Neural cell (in vitro differentiated cells): ENCODE data around the gene RUBCN. TPM values are rescaled to one million over a fixed set of nuclear protein-coding genes. Genes with fewer than 3 reads are reported as not detected.

Source experiments
- H2AFZ ChIP-seq: fragments of 200-600, 300-800 bp; sonication (generic), shearing (Covaris generic); 2 replicates; pipeline ENCODE4 v1.6.0; 2014; ENCODE audit warnings: low read depth, mild to moderate bottlenecking, antibody characterized with exemption, low read length, moderate library complexity
- H3F3A ChIP-seq: fragments of 200-600 bp; shearing (Covaris generic); 2 replicates; pipeline ENCODE4 v1.6.1; 2016; ENCODE audit warnings: mild to moderate bottlenecking, moderate library complexity, mixed read lengths, antibody characterized with exemption, low read length; ENCODE audit not compliant: insufficient read depth, poor library complexity, severe bottlenecking
- H3K27ac ChIP-seq: fragments of 200-600, 300-800 bp; sonication (generic), shearing (Covaris generic); 2 replicates; pipeline ENCODE4 v1.5.1; 2014; ENCODE audit warnings: mild to moderate bottlenecking, low read length, moderate library complexity
- H3K27me3 ChIP-seq: fragments of 300-800, 200-600 bp; sonication (generic), shearing (Covaris generic); 2 replicates; pipeline ENCODE4 v1.6.0; 2014; ENCODE audit warnings: mild to moderate bottlenecking, low read depth, low read length, moderate library complexity; ENCODE audit not compliant: insufficient read depth
- H3K36me3 ChIP-seq: fragments of 300-800, 200-600 bp; sonication (generic), shearing (Covaris generic); 2 replicates; pipeline ENCODE4 v1.5.1; 2014; ENCODE audit warnings: mild to moderate bottlenecking, antibody characterized with exemption, low read length, moderate library complexity; ENCODE audit not compliant: insufficient read depth
- H3K4me2 ChIP-seq: fragments of 300-800, 200-600 bp; sonication (generic), shearing (Covaris generic); 2 replicates; pipeline ENCODE4 v1.6.0; 2014; ENCODE audit warnings: mild to moderate bottlenecking, low read length
- H3K4me3 ChIP-seq: fragments of 300-800, 200-600 bp; sonication (generic), shearing (Covaris generic); 2 replicates; pipeline ENCODE4 v1.5.1; 2014; ENCODE audit warnings: mild to moderate bottlenecking, low read length, moderate library complexity
- H3K79me2 ChIP-seq: fragments of 200-600 bp; shearing (Covaris generic); replicated peaks from 2 replicates; pipeline ENCODE4 v1.6.0; 2014; ENCODE audit warnings: mild to moderate bottlenecking, low read length, moderate library complexity; ENCODE audit not compliant: insufficient read depth
- H3K9ac ChIP-seq: fragments of 300-800, 200-600 bp; sonication (generic), shearing (Covaris generic); 2 replicates; pipeline ENCODE4 v1.6.1; 2016; ENCODE audit warnings: mild to moderate bottlenecking, low read length, mixed read lengths
- H3K9me2 ChIP-seq: fragments of 200-600 bp; shearing (Covaris generic); 2 replicates; pipeline ENCODE4 v1.6.1; 2016; ENCODE audit warnings: mild to moderate bottlenecking, low read length, mixed read lengths; ENCODE audit not compliant: insufficient read depth
- H3K9me3 ChIP-seq: fragments of 200-600, 300-800 bp; sonication (generic), shearing (Covaris generic); 2 replicates; pipeline ENCODE4 v1.6.1; 2016; ENCODE audit warnings: mild to moderate bottlenecking, mixed run types, low read length, moderate library complexity, mixed read lengths
- H4K20me1 ChIP-seq: fragments of 200-600 bp; shearing (Covaris generic); 2 replicates; pipeline ENCODE4 v1.6.1; 2016; ENCODE audit warnings: mild to moderate bottlenecking, mixed run types; ENCODE audit not compliant: insufficient read depth
- CTCF ChIP-seq: fragments of 450-650 bp; IDR thresholded peaks from 2 replicates; pipeline ENCODE4 v1.5.1; 2014; ENCODE audit warnings: antibody characterized with exemption, mild to moderate bottlenecking, moderate library complexity; ENCODE audit not compliant: poor library complexity, severe bottlenecking
- EP300 ChIP-seq: fragments of 450-650 bp; conservative IDR thresholded peaks from 2 replicates; pipeline ENCODE4 v1.6.1; 2014; ENCODE audit warnings: antibody characterized with exemption, mild to moderate bottlenecking, moderate library complexity; ENCODE audit not compliant: poor library complexity, severe bottlenecking
- EZH2 ChIP-seq: fragments of 200-600, 300-800 bp; shearing (Covaris generic), sonication (generic); IDR thresholded peaks from 2 replicates; pipeline ENCODE4 v1.6.1; 2014; ENCODE audit warnings: antibody characterized with exemption, low read length, borderline replicate concordance, mild to moderate bottlenecking; ENCODE audit not compliant: insufficient read depth, poor library complexity, severe bottlenecking
- MXI1 ChIP-seq: fragments of 450-650 bp; conservative IDR thresholded peaks from 2 replicates; pipeline ENCODE4 v1.6.1; 2014; ENCODE audit warnings: antibody characterized with exemption, mild to moderate bottlenecking; ENCODE audit not compliant: poor library complexity, severe bottlenecking
- POLR2AphosphoS5 ChIP-seq: IDR thresholded peaks from 2 replicates; pipeline ENCODE4 v1.6.1; 2012
- RAD21 ChIP-seq: fragments of 450-650 bp; conservative IDR thresholded peaks from 2 replicates; pipeline ENCODE4 v1.6.1; 2014; ENCODE audit warnings: antibody characterized with exemption, mild to moderate bottlenecking, moderate library complexity
- TAF1 ChIP-seq: IDR thresholded peaks from 2 replicates; pipeline ENCODE4 v1.6.1; 2012; ENCODE audit warnings: low read depth
- polyA plus RNA-seq: library from polyadenylated mRNA; depleted of rRNA; stranded (reverse); fragments of >200 nt; gene quantifications from 2 replicates; pipeline ENCODE4 v1.2.3, GENCODE V29; 2014
- TF ChIP-seq, protein P1 (sequence below): IDR thresholded peaks from 2 replicates; pipeline ENCODE4 v1.6.1; 2012; ENCODE audit warnings: borderline replicate concordance

RUBCN gene
- polyA plus RNA-seq, 1 donor from 2014 or later, result 16.1 TPM

DNA sequence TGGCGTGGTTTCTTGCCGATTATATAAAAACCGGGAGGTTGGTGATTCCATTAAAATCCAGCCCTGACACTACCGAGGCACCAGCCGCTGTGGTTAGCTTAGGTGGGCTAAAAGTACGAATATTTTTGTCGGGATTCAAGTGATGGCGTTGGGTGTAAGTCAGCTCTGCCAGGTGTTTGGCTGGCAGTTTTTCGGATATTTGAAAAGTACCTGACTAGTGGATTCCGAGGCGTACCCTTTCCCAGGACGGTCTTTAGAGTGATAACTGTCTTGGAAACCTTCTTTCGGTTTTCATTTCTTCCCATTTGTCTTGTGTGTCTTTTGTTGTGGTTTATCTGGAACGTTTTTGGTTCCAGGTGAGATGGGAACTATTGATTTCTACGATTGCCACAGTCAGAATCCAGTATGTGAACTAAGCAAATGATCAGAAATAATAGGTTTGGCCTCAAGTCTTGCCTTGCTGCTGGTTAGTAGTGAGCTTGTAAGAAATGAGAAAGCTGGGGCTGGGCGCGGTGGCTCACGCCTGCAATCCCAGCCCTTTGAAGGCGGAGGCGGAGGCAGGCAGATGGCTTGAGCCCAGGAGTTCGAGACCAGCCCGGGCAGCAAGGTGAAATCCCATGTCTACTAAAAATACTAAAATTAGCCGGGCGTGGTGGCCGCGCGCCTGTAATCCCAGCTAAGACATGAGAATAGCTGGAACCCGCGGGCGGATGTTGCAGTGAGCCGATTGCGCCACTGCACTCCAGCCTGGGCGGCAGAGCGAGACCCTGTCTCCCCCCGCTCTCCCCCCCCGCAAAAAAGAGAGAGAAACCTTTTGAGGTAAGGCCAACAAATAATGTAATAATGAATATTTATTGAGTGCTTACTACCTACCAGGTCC, 14.4 kb upstream of the RUBCN start:
- TF ChIP-seq, protein P1, sequence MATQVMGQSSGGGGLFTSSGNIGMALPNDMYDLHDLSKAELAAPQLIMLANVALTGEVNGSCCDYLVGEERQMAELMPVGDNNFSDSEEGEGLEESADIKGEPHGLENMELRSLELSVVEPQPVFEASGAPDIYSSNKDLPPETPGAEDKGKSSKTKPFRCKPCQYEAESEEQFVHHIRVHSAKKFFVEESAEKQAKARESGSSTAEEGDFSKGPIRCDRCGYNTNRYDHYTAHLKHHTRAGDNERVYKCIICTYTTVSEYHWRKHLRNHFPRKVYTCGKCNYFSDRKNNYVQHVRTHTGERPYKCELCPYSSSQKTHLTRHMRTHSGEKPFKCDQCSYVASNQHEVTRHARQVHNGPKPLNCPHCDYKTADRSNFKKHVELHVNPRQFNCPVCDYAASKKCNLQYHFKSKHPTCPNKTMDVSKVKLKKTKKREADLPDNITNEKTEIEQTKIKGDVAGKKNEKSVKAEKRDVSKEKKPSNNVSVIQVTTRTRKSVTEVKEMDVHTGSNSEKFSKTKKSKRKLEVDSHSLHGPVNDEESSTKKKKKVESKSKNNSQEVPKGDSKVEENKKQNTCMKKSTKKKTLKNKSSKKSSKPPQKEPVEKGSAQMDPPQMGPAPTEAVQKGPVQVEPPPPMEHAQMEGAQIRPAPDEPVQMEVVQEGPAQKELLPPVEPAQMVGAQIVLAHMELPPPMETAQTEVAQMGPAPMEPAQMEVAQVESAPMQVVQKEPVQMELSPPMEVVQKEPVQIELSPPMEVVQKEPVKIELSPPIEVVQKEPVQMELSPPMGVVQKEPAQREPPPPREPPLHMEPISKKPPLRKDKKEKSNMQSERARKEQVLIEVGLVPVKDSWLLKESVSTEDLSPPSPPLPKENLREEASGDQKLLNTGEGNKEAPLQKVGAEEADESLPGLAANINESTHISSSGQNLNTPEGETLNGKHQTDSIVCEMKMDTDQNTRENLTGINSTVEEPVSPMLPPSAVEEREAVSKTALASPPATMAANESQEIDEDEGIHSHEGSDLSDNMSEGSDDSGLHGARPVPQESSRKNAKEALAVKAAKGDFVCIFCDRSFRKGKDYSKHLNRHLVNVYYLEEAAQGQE, result peak; percentile 3
- peak; percentile 5 for TF ChIP-seq TAF1
- no peak for TF ChIP-seq RAD21
- TF ChIP-seq EP300, result no peak
- TF ChIP-seq MXI1, result peak; percentile 7
- TF ChIP-seq EZH2, result no peak
- TF ChIP-seq POLR2AphosphoS5, result peak; percentile 15
- TF ChIP-seq CTCF, result no peak
- Histone ChIP-seq H3K36me3 (no peaks in the 10 kb centered on the region), H3K27ac (peak overlapping the region; percentile 93), H3K4me2 (peak overlapping the region; percentile 42), H2AFZ (no peak overlapping the region), H3K79me2 (peaks cover 52% of the 10 kb centered on the region), H3K9me2 (no peaks in the 10 kb centered on the region), H3K9me3 (no peaks in the 10 kb centered on the region), H3K27me3 (no peaks in the 10 kb centered on the region), H3F3A (peaks cover 7% of the 10 kb centered on the region), H3K9ac (peak overlapping the region; percentile 92), H3K4me3 (peak overlapping the region; percentile 95), H4K20me1 (peaks cover 13% of the 10 kb centered on the region)

- H2AFZ ChIP-seq, result peak overlapping the region; percentile 69
- peak overlapping the region; percentile 93 for H3K27ac ChIP-seq
- peaks cover 7% of the 10 kb centered on the region for H3F3A ChIP-seq
- H3K79me2 ChIP-seq, result peaks cover 46% of the 10 kb centered on the region
- H4K20me1 ChIP-seq, result peaks cover 13% of the 10 kb centered on the region
- no peaks in the 10 kb centered on the region for H3K9me2 ChIP-seq
- H3K27me3 ChIP-seq, result no peaks in the 10 kb centered on the region
- H3K4me3 ChIP-seq, result peak overlapping the region; percentile 95
- TF ChIP-seq EZH2 (no peak), RAD21 (peak; percentile 9), MXI1 (no peak), CTCF (no peak)
- H3K9me3 ChIP-seq, result no peaks in the 10 kb centered on the region
- no peaks in the 10 kb centered on the region for H3K36me3 ChIP-seq
- peak overlapping the region; percentile 92 for H3K9ac ChIP-seq
- peak overlapping the region; percentile 42 for H3K4me2 ChIP-seq
Observed at GRCh38 chr3:197750396-197750831, 13.7 kb upstream of the RUBCN start.
